ENCODE measurements around the gene SLC43A3.
A peak's percentile ranks its signal among the peaks of the same experiment; 100 is the strongest.

DNA sequence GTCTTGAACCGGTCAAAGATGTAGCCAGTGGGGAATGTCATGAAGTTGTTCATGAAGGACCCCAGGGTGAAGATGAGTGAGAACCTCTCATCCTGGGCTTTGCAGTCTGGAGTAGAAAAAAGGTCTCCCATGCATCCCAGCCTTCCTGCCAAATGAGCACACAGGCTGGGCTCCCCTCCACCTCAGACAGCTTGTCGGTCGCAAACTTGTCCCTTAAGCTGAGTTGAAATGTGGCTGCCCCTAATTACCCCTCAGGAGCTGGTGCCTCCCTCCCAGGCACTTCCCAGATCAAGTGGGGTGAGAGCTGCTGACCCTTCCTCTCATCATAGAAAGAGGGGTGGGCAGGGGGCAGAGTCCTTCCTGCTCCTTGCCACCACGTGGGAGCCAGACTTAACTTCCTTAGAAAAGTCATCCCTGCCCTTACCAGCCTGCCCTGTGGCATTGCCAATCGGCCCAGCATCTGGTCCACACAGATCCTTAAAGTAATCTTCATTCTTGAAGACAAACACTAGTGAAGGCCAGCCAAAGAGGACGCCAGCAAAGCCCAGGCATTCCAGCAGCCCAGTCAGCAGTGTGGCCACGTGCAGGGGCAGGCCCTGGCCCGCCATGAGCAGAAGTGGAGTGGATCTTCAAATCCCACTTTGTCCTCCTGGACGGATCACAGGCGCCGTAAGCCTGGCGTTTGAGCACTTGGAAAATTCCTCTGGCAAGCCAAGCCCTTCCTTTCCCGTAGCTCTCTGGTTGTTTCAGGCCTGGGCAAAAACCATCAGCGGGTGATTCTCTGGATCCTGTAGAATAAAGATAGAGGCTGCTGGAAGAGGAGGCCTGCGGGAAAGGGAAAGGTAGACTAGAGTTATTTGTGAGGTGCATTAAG is 1.1 kb downstream of the SLC43A3 start:
- peak; percentile 31 to 66 (median 50) for TF ChIP-seq POLR2AphosphoS5 (IDR thresholded peaks at IDR 0.05)
- TF ChIP-seq, protein P1, sequence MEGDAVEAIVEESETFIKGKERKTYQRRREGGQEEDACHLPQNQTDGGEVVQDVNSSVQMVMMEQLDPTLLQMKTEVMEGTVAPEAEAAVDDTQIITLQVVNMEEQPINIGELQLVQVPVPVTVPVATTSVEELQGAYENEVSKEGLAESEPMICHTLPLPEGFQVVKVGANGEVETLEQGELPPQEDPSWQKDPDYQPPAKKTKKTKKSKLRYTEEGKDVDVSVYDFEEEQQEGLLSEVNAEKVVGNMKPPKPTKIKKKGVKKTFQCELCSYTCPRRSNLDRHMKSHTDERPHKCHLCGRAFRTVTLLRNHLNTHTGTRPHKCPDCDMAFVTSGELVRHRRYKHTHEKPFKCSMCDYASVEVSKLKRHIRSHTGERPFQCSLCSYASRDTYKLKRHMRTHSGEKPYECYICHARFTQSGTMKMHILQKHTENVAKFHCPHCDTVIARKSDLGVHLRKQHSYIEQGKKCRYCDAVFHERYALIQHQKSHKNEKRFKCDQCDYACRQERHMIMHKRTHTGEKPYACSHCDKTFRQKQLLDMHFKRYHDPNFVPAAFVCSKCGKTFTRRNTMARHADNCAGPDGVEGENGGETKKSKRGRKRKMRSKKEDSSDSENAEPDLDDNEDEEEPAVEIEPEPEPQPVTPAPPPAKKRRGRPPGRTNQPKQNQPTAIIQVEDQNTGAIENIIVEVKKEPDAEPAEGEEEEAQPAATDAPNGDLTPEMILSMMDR (IDR thresholded peaks at IDR 0.05): no peak
